OCI-LY7 (cell line): ENCODE results near the gene HOXA1. TPM values are rescaled to one million over a fixed set of nuclear protein-coding genes. Genes with fewer than 3 reads are reported as not detected.

ENCODE experiments used
- BruUV-seq: library from RNA; stranded (reverse); fragments of 400-500 nt; replicated peaks from 2 replicates; lab custom pipeline; 2021; lab: Mats Ljungman, UMichigan
- CTCF ChIA-PET: fragments of 300-600 bp; sonication (Branson Sonifier 250); formaldehyde crosslinking; loops from one replicate; lab custom pipeline; 2022; ENCODE audit warnings: antibody characterized with exemption; ENCODE audit not compliant: unreplicated experiment; lab: Charles Lee
- POLR2A ChIA-PET: fragments of 300-600 bp; sonication (Branson Sonifier 250); formaldehyde crosslinking; loops from one replicate; lab custom pipeline; 2022; ENCODE audit warnings: antibody characterized with exemption; lab: Charles Lee
- DNase-seq: peaks from one replicate; pipeline ENCODE4 v3.0.0-alpha.2; 2015; ENCODE audit warnings: low spot score
- H2AFZ ChIP-seq: fragments of 200-600 bp; sonication (generic), shearing (Covaris generic); 2 replicates; pipeline ENCODE4 v1.6.1; 2014; ENCODE audit warnings: mild to moderate bottlenecking, antibody characterized with exemption, low read length, moderate library complexity
- H3K27ac ChIP-seq: fragments of 200-600 bp; sonication (generic); 2 replicates; pipeline ENCODE4 v1.5.1; 2014; ENCODE audit warnings: mixed run types, low read depth, mild to moderate bottlenecking, moderate library complexity, low read length, inconsistent platforms; ENCODE audit not compliant: poor library complexity, severe bottlenecking
- H3K36me3 ChIP-seq: fragments of 200-600 bp; sonication (generic); 2 replicates; pipeline ENCODE4 v1.6.1; 2014; ENCODE audit warnings: mild to moderate bottlenecking, antibody characterized with exemption, low read length, moderate library complexity, mixed read lengths; ENCODE audit not compliant: insufficient read depth
- H3K4me1 ChIP-seq: fragments of 200-600 bp; sonication (generic); 2 replicates; pipeline ENCODE4 v1.5.1; 2014; ENCODE audit warnings: mild to moderate bottlenecking, low read length; ENCODE audit not compliant: insufficient read depth, poor library complexity, severe bottlenecking
- H3K4me2 ChIP-seq: fragments of 200-600 bp; sonication (generic); 2 replicates; pipeline ENCODE4 v1.6.1; 2014; ENCODE audit warnings: mild to moderate bottlenecking, low read length
- H3K4me3 ChIP-seq: fragments of 200-600 bp; sonication (generic); 2 replicates; pipeline ENCODE4 v1.5.1; 2014; ENCODE audit warnings: mild to moderate bottlenecking, low read depth, low read length; ENCODE audit not compliant: poor library complexity, severe bottlenecking
- H3K79me2 ChIP-seq: fragments of 200-600 bp; sonication (generic); 2 replicates; pipeline ENCODE4 v1.6.1; 2016; ENCODE audit warnings: low read depth, mild to moderate bottlenecking, low read length, moderate library complexity, mixed read lengths; ENCODE audit not compliant: insufficient read depth
- H3K9me2 ChIP-seq: fragments of 200-600 bp; sonication (generic); 2 replicates; pipeline ENCODE4 v1.6.1; 2016; ENCODE audit warnings: mild to moderate bottlenecking, low read length, mixed read lengths; ENCODE audit not compliant: insufficient read depth
- H3K9me3 ChIP-seq: fragments of 200-600 bp; sonication (generic); 2 replicates; pipeline ENCODE4 v1.6.1; 2014; ENCODE audit warnings: mild to moderate bottlenecking, mixed run types, low read length, mixed read lengths
- H4K20me1 ChIP-seq: fragments of 200-600 bp; sonication (generic); 2 replicates; pipeline ENCODE4 v1.6.1; 2014; ENCODE audit warnings: mild to moderate bottlenecking, antibody characterized with exemption, low read length, moderate library complexity, mixed read lengths; ENCODE audit not compliant: insufficient read depth
- EZH2phosphoT487 ChIP-seq: fragments of 200-600 bp; sonication (generic); IDR thresholded peaks from 2 replicates; pipeline ENCODE4 v1.6.1; 2018; ENCODE audit warnings: low read depth, borderline replicate concordance, mild to moderate bottlenecking, mixed run types, antibody characterized with exemption, low read length, moderate library complexity, mixed read lengths
- intact Hi-C: fragments of 100-400 bp; cut with micrococcal nuclease; formaldehyde crosslinking; loops from one replicate; pipeline ENCODE4 v1.10.0; 2022; ENCODE audit not compliant: unreplicated experiment
- total RNA-seq, 2 experiments: library from RNA; depleted of rRNA in 1 of 2; stranded (reverse); fragments of >200 nt in 1 of 2; shearing (Covaris generic) in 1 of 2; gene quantifications; 2 replicates each; pipeline ENCODE4 v1.2.3, GENCODE V29; 2014 to 2022
- TF ChIP-seq, protein P1 (sequence below): fragments of 200-600 bp; sonication (generic); conservative IDR thresholded peaks from 2 replicates; pipeline ENCODE4 v1.5.1; 2014; ENCODE audit warnings: mild to moderate bottlenecking, antibody characterized with exemption, low read length, moderate library complexity, mixed read lengths

The HOXA1 gene
- total RNA-seq, 2 experiments from 2014 or later = 3.0 to 8.2 TPM

DNA sequence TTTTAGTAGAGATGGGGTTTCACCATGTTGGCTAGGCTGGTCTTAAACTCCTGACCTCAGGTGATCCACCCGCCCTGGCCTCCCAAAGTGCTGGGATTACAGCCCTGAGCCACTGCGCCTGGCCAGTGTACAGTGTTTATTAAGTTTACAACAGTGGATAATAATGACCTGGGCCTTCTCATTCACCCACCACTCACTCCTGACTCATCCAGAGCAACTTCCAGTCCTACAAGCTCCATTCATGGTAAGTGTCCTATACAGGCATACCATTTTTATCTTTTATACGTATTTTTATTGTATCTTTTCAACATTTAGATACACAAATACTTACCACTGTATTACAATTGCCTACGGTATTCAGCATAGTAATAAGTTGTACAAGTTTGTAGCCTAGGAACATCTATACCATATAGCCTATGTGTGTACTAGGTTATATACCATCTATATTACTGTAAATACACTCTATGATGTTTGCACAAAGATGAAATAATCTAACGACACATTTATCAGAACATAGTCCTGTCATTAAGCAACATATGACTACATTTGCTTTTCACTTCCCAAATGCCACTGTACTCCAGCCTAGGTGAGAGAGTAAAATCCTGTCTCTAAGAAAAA, 17.1 kb downstream of the HOXA1 start:
- POLR2A ChIA-PET = interaction anchor here (0.6 kb wide), 1 partner anchor 821 kb away, joined by 3 read pairs; no protein-coding TSS in a partner anchor
- no TSS peak for BruUV-seq
- no peak overlapping the region for H2AFZ ChIP-seq

DNA sequence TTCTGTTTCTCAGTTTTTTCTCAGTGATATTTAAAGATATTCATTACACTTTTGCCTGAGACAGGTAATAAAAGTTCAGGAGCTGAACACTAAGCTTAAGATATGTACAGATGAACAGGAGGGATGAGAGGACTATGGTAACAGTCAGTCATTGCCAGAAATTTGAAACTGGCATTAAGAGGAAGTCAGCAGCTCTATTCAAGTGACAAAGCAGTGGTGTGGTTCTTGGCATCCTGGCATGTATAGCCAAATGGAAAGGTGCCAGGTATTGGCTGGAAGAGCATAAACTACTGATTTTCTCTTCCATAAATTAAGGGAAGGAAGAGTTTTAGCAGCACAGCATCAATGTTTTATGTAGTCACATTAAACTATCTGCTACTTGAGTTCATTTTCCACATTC, 22.7 kb downstream of the HOXA1 start:
- Histone ChIP-seq H3K79me2 (no peaks in the 10 kb centered on the region), H3K4me3 (no peak overlapping the region), H3K9me3 (no peaks in the 10 kb centered on the region; the same call in 1 of the 2 replicates), H3K27ac (no peak overlapping the region), H2AFZ (no peak overlapping the region), H3K9me2 (no peaks in the 10 kb centered on the region), H3K4me2 (no peak overlapping the region), H3K4me1 (no peaks in the 10 kb centered on the region), H3K36me3 (no peaks in the 10 kb centered on the region), H4K20me1 (no peaks in the 10 kb centered on the region)
- CTCF ChIA-PET = no interaction called here
- POLR2A ChIA-PET = interaction anchor here (0.9 to 1.3 kb wide), 3 partner anchors 8 to 40 kb away, joined by 3 to 5 read pairs (median 3); no protein-coding TSS in a partner anchor
- DNase-seq = no peak
- TF ChIP-seq, protein P1, sequence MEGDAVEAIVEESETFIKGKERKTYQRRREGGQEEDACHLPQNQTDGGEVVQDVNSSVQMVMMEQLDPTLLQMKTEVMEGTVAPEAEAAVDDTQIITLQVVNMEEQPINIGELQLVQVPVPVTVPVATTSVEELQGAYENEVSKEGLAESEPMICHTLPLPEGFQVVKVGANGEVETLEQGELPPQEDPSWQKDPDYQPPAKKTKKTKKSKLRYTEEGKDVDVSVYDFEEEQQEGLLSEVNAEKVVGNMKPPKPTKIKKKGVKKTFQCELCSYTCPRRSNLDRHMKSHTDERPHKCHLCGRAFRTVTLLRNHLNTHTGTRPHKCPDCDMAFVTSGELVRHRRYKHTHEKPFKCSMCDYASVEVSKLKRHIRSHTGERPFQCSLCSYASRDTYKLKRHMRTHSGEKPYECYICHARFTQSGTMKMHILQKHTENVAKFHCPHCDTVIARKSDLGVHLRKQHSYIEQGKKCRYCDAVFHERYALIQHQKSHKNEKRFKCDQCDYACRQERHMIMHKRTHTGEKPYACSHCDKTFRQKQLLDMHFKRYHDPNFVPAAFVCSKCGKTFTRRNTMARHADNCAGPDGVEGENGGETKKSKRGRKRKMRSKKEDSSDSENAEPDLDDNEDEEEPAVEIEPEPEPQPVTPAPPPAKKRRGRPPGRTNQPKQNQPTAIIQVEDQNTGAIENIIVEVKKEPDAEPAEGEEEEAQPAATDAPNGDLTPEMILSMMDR = no peak
- TF ChIP-seq EZH2phosphoT487 = no peak
- no TSS peak for BruUV-seq
- intact Hi-C loops = no loop called here

More for the DNA sequence above, 17.1 kb downstream of the HOXA1 start:
- Histone ChIP-seq H3K9me3 (no peaks in the 10 kb centered on the region; the same call in 1 of the 2 replicates), H3K9me2 (no peaks in the 10 kb centered on the region), H3K4me1 (no peaks in the 10 kb centered on the region), H3K27ac (no peak overlapping the region), H3K4me3 (no peak overlapping the region), H3K79me2 (no peaks in the 10 kb centered on the region), H4K20me1 (no peaks in the 10 kb centered on the region), H3K36me3 (no peaks in the 10 kb centered on the region), H3K4me2 (no peak overlapping the region)
- intact Hi-C loops = no loop called here
- no peak for DNase-seq
- no peak for TF ChIP-seq EZH2phosphoT487
- TF ChIP-seq, protein P1 = no peak
- CTCF ChIA-PET = no interaction called here
